GM12891 (cell line): Measurements from ENCODE around the gene INTS4.

Source experiments
- POLR2A ChIP-seq: IDR thresholded peaks from 2 replicates; pipeline ENCODE4 v1.6.1; 2011; ENCODE audit warnings: low read depth, low read length, control low read depth
- POLR2AphosphoS5 ChIP-seq: IDR thresholded peaks from 2 replicates; pipeline ENCODE4 v1.6.1; 2011; ENCODE audit warnings: low read depth, low read length, control low read depth
- TAF1 ChIP-seq: IDR thresholded peaks from 2 replicates; pipeline ENCODE4 v1.6.1; 2011; ENCODE audit warnings: low read depth, low read length, control low read depth

DNA sequence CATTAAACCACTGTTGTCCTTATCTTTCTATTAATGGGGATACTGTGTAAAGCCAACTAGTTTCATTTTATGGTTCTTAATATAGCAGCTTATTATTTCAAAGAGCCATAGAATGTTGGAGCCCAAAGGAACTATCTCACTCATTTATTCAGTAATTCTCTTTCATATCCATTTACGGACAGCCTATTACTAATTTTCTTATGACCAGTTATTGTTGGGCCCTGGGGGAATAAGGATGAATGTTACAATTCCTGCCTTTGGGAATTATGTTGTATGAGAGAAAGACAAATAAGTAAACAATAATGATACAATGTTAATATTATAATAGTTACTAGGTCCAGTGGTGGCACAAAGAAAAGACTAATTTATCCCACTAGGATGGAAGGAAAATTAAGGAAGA lies 121.1 kb downstream of the INTS4 start:
- TF ChIP-seq POLR2AphosphoS5 (no peak), POLR2A (no peak), TAF1 (no peak)
